ENCODE data around the gene GALNT12. TPM values are rescaled to one million over a fixed set of nuclear protein-coding genes. Genes with fewer than 3 reads are reported as not detected.

GALNT12 gene
- total RNA-seq, 1 donor from 2014 or later = 10.3 TPM

DNA sequence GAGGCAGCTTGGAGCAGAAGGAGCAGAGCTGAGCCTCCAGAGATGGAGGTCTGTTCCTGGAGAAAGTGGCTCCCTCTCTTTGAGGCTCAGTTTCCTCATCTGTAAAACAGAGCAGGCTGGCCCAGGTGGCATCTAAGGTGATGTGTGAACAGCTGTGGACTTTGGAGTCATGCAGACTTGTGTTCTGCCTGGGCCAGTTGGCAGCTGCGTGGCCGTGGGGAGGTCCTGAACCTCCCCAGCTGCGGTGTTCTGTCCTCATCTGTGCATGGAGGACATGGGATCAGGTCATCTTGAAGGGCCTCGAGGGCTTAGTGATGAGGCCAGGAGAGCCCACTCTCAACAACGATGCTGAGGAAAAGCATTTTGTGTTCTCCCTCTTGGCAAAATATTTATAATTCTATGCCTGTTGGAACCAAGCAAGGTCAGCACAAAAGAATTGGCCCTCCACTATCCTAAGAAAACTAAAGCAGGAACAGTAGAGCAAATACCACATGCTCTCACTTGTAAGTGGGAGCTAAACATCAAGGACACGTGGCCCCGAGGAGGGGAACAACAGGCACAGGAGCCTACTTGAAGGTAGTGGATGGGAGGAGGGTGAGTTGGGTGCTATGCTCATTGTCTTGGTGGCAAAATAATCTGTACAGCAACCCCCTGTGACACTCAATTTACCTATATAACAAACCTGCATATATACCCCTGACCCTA is 73.0 kb downstream of the GALNT12 start:
- Mint-ChIP-seq H3K36me3 (no peaks in the 10 kb centered on the region), H3K27ac (no peak overlapping the region), H3K9me3 (no peaks in the 10 kb centered on the region), H3K27me3 (ENCODE audit: low read depth) (peaks cover 57% of the 10 kb centered on the region), H3K4me1 (peaks cover 5% of the 10 kb centered on the region), H3K4me3 (no peak overlapping the region)
- TF ChIP-seq CTCF (IDR thresholded peaks at IDR 0.05; ENCODE audit: unreplicated experiment) = no peak
- no peak for DNase-seq (ENCODE audit: low spot score in 2 of 2, unreplicated experiment in 2 of 2)

DNA sequence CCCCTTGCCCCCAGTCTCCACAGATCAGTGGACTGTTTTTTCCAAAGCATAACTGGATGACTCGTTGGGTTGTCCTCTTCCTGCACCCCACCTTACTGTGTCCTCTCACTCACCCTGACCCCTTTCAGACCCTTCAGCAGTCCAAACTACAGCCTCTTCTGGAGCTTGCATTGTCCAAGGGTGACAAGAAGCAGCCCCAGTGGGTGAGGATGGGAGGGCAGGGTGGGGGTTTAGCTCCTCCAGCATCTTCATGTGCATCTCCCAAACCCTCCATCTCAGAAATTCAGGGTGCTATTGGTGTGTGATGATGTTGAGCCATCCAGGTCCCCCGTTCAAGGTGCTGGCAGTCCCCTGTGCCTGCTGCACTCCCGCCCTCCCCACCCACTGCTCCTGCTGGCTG is 73.9 kb downstream of the GALNT12 start:
- no peak for TF ChIP-seq CTCF (IDR thresholded peaks at IDR 0.05; ENCODE audit: unreplicated experiment)
- H3K4me3 Mint-ChIP-seq = no peak overlapping the region
- peaks cover 57% of the 10 kb centered on the region for H3K27me3 Mint-ChIP-seq (ENCODE audit: low read depth)
- no peak overlapping the region for H3K27ac Mint-ChIP-seq
- H3K4me1 Mint-ChIP-seq = peaks cover 5% of the 10 kb centered on the region
- no peaks in the 10 kb centered on the region for H3K36me3 Mint-ChIP-seq
- no peak for DNase-seq (ENCODE audit: low spot score in 2 of 2, unreplicated experiment in 2 of 2)
- no peaks in the 10 kb centered on the region for H3K9me3 Mint-ChIP-seq

GRCh38 chr9:98881836-98882568 is 74.5 kb downstream of the GALNT12 start:
- DNase-seq (ENCODE audit: low spot score in 2 of 2, unreplicated experiment in 2 of 2) = no peak
- no peak for TF ChIP-seq CTCF (IDR thresholded peaks at IDR 0.05; ENCODE audit: unreplicated experiment)
- Mint-ChIP-seq H3K27ac (no peak overlapping the region), H3K27me3 (ENCODE audit: low read depth) (peaks cover 57% of the 10 kb centered on the region), H3K36me3 (no peaks in the 10 kb centered on the region), H3K4me3 (no peak overlapping the region), H3K4me1 (peaks cover 11% of the 10 kb centered on the region), H3K9me3 (no peaks in the 10 kb centered on the region)

- no peak for DNase-seq (ENCODE audit: low spot score in 2 of 2, unreplicated experiment in 2 of 2)
- Mint-ChIP-seq H3K9me3 (no peaks in the 10 kb centered on the region), H3K27me3 (ENCODE audit: low read depth) (peaks cover 51% of the 10 kb centered on the region), H3K4me1 (peaks cover 15% of the 10 kb centered on the region), H3K4me3 (no peak overlapping the region), H3K36me3 (no peaks in the 10 kb centered on the region), H3K27ac (no peak overlapping the region)
- no peak for TF ChIP-seq CTCF (IDR thresholded peaks at IDR 0.05; ENCODE audit: unreplicated experiment)
These were observed 75.1 kb downstream of the GALNT12 start for GRCh38 chr9:98882569-98882923.

DNA sequence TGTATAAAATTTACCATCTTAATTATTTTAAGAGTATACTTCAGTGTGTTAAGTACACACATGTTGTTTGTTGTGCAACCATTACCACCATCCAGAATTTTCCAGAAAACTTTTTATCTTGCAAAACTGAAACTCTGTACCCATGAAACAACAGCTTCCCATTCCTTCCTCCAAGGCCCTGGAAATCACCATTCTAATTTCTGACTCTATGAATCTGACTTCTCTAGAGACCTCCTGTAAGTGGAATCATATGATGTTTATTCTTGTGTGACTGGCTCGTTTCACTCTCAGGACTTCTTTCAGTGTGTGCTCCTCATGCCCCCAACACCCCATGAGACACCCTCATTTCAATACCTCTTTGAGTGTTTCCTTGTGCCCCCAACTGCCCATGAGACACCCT is 75.8 kb downstream of the GALNT12 start:
- DNase-seq (ENCODE audit: low spot score in 2 of 2, unreplicated experiment in 2 of 2) = no peak
- H3K27me3 Mint-ChIP-seq (ENCODE audit: low read depth) = peaks cover 46% of the 10 kb centered on the region

More for the DNA sequence above, 75.8 kb downstream of the GALNT12 start:
- Mint-ChIP-seq H3K4me1 (peaks cover 23% of the 10 kb centered on the region), H3K27ac (no peak overlapping the region), H3K4me3 (no peak overlapping the region), H3K36me3 (no peaks in the 10 kb centered on the region), H3K9me3 (no peaks in the 10 kb centered on the region)
- TF ChIP-seq CTCF (IDR thresholded peaks at IDR 0.05; ENCODE audit: unreplicated experiment) = no peak

All from mesothelial cell of epicardium (in vitro differentiated cells).